NK-92 (cell line): ENCODE measurements around the gene NDUFB8.

Source experiments
- DNase-seq: peaks from one replicate; lab custom pipeline; 2025; ENCODE audit not compliant: unreplicated experiment; lab: John Stamatoyannopoulos, UW

Gene NDUFB8

GRCh38 chr10:100537475-100537874 lies 7.8 kb upstream of the NDUFB8 start:
- no peak for DNase-seq

- peak; percentile 31 for DNase-seq
Measured at GRCh38 chr10:100535715-100536353, 6.2 kb upstream of the NDUFB8 start, which contains the start of gene HIF1AN. TSS of gene HIF1AN (plus strand) at chr10:100535943. CDS start at chr10:100535959, 16 bp downstream.

DNA sequence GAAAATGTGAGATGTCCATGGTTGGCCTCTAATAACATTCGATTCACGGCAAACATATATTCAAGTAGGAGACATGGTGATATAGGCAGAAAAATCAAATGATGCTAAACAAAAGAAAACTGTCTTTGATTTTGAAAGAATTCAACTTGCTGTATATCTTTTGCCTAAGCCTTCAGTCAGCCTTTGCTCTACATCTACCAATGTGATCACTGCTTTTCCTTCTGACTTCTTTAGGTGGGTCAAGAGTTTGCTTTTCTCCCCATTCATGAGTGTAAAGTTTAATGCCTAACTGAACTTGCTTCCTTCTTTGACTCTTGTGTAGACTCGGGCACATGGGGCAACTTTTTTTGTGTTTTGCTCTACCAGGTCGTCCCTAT lies 5.7 kb upstream of the NDUFB8 start:
- DNase-seq: no peak

DNA sequence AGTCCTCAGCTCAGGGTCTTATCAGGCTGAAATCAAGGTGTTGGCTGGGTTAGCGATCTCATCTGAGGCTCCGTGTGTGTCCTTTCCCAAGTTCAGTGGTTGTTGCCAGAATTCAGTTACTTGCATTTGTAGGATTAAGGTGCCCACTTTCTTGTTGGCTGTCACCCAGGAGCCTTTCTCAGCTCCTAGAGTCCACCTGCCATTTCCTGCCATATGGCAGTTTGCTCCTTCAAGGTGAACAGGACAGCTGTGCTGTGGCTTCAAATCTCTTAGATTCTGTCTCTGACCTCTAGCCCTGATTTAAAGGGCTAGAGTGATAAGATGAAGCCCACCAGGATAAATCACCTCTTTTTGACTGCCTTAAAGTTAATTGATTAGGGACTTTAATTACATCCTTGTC lies 5.1 kb upstream of the NDUFB8 start:
- DNase-seq: no peak

GRCh38 chr10:100531761-100532160 lies 2.1 kb upstream of the NDUFB8 start:
- DNase-seq: no peak

GRCh38 chr10:100528921-100529474 lies 673 bp downstream of the NDUFB8 start:
- no peak for DNase-seq

GRCh38 chr10:100528123-100528886 lies 1.4 kb downstream of the NDUFB8 start:
- no peak for DNase-seq

GRCh38 chr10:100524638-100525037 lies 5.0 kb downstream of the NDUFB8 start:
- no peak for DNase-seq

- DNase-seq: no peak
Measured at GRCh38 chr10:100524206-100524605, 5.5 kb downstream of the NDUFB8 start.

- DNase-seq: no peak
Measured at GRCh38 chr10:100522945-100523344, 6.7 kb downstream of the NDUFB8 start.

DNA sequence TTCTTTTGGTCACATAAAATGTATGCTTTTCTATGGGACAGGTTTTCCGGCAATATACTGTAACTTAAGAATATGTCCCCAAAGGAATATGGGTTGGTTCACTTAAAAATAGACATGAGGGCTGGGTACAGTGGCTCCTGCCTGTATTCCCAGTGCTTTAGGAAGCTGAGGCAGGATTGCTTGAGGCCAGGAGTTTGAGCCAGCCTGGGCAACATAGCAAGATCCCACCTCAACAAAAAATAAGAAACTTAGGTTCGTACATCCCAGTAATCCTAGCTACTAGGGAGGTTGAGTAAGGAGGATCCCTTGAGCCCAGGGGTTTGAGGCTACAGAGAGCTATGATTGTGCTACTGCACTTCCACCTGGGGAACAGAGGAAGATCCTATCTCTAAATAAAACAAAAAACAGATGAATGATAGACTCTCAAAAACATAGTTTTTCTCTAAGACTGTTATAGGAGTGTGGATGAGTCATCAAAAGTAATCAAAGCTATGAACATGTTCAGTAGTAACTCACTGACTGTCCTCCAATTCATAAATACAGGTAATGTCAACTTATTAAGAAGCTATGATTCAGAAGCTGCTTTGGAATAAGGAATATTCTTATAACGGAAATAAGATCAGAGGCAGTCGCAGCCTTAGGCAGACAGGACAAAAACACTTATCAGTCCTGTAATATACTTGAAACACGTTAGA lies 7.4 kb downstream of the NDUFB8 start:
- DNase-seq: no peak

DNA sequence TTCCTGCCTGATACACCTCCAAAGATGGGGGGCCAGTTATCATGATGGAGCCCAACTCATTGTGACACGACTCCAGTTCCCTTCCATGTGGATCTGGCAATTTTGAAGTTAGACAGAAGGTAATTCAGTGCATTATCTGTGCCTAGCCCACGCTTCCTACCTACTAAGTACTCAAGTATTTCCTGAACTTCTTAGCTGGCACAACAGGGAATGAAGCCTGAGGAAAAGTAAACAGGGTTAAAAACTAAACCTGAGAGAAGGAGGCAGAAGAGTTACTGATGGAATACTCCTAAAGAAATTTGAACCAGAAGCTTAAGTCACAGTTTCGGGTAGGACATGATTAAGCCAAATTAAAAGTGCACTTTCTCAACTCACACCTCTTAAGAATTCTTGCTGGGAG lies 8.9 kb downstream of the NDUFB8 start:
- no peak for DNase-seq

DNA sequence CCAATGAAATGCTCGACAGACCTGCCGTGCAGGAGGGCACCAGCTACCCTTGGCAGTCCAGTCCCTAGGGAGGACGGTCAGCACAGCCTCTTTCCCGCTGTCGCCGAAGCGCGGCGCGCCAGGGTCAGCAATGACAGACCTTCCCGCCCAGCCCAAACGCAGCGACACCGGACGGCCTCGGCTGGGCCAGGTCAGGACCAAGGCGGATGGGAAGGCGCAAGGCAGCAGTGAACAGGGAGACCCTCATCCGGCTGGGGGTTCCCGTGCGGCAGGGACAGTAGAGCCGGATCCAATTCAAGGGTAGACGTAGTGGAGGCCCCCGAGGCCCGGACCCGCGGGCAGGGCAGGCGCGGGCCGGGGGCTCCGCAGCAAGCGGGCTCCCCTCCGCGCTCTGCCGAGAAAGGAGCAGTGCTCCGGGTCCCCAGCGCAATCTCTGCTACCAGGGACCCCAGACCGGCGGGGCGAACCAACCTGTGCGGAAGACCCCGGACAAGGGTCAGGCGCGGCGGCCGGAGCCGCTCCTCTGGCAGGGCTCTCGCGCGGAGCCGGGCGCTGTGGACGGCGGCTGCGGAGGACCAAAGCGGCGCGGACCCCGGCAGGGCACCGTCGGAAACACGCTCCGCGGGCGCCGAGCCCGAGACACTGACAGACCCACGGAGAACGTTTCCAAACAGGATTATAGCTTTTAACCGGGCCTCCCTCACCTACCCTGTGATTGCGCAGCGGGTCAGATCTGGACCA lies 10.2 kb downstream of the NDUFB8 start, which contains the start of gene SEC31B:
Gene SEC31B (minus strand): TSS at position 551 of the 741 bp plus-strand sequence. CDS start 2,909 bp downstream, outside the sequence.
- no peak for DNase-seq

DNA sequence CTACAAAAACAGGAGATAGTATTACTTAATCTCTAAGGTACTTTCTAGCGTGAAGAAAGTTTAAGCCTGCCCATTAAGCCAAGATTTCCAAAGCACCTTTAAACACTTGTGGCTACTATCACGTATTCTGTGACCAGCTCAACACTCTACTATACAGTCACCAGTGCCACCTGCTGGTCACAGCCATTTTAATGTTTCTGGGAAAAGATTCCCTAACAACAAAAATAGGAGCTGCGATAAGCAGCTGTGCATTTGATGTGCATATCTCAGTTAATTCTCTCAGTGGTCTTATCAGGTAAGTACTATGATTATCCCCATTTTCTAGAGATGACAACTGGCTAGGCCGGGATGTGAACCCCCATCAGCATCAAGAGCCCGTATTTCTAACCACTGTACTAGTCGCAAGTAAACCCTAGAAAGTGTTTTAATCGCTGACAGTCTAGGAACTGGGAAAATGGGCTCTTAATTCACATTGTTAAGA lies 10.9 kb downstream of the NDUFB8 start:
- DNase-seq: no peak

DNA sequence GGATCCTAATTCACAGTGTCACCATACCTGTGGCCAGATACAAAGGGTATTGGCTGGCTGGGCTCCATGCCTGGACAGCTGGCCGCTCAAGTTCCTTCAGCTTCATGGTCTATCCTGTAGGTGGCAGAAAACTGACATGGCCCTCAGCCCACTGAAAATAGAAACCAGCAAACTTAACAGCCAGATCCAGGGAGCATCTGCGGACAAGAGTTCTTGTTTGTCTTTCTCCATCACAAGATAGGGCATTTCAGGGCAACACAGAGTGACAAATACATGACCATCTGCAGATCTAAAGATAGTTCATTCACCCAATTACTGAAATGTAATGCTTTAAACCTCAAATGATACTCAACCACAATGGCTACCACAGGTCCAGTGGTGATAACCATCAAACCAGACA lies 12.8 kb downstream of the NDUFB8 start:
- DNase-seq: no peak

- DNase-seq: no peak
Measured at GRCh38 chr10:100515612-100516011, 14.1 kb downstream of the NDUFB8 start.

DNA sequence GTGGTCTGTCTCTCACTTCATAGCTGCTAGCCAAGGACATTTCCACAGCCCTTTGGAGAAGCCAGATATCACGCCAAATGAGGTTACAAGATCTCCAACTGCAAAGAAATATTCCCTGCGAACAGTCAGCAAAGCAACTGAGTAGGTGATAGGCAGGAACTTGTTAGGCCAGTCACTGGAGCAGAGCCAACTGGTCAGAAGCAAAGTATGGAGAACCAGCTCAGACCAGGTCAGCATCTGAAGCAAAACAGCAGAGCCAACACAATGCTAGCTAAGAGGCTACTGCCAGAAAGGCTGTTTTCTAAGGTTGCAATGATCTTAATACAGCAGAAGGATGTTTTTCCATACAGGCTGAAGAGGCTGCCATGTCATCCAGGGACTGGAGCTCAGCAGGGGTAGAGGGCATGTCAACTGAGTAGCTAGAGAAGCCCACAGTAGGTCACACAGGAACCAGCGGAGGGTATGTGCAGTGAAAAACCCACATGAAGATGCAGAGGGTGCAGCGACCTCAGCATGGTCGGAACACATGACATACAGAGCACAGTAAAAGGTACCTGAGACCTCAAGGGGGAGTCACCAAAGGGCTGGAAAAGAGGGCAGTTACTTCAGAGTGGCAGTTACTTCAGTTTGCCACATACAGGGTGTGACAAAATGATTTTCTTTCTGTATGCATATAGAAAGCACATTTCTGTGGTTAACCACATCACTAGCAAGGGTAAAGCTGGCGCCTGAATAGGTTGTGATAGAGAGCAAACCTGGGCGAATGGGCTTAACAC lies 18.9 kb downstream of the NDUFB8 start:
- no peak for DNase-seq

DNA sequence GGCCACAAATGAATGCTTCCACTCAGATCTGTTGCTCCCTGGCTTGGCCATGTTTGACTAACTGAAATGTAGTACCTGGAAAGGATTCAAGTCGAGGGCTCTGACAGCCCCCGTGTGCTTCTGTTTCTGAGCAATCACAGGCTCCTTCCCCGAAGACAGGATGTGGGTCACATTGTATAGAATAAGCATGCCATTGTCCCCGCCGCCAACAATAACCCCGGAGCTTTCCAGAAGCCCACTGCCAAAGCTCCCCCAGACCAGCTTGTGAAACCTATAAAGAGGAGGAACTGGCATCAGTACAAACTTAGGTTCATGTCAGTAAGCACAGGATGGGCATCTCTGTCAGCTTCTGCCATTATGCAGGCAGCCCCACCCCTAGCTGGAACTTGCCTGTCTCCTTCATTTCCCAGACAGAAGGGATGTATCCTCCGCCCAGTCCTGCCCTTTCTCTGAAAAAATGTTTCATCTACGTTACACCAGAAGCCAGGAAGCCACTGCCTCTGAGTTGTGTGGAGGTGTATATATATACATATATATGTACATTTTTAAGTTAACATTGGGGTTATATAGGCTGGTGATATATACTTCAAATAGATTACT lies 20.3 kb downstream of the NDUFB8 start:
- DNase-seq: no peak

GRCh38 chr10:100508691-100509150 lies 20.9 kb downstream of the NDUFB8 start:
- DNase-seq: no peak
